Myocyte (in vitro differentiated cells): Measurements from ENCODE around the gene HIBADH. TPM values are rescaled to one million over a fixed set of nuclear protein-coding genes. Genes with fewer than 3 reads are reported as not detected.
"Not testable (repeated sequence)": the region's sequence is repeated elsewhere in the genome, so short reads cannot be mapped to it uniquely, and the experiment has no call there.

Source experiments
- DNase-seq: peaks from one replicate; pipeline ENCODE4 v3.0.0-alpha.2; 2012; ENCODE audit warnings: low read depth
- total RNA-seq: library from RNA; depleted of rRNA; stranded (reverse); fragments of >200 nt; gene quantifications from 2 replicates; pipeline ENCODE4 v1.2.3, GENCODE V29; 2014

Gene HIBADH
- total RNA-seq, 1 donor from 2014 or later = 90.2 TPM

- DNase-seq = no peak
Measured at GRCh38 chr7:27510541-27510940, 152.1 kb downstream of the HIBADH start.

GRCh38 chr7:27501879-27502278 lies 160.8 kb downstream of the HIBADH start:
- DNase-seq = not testable (repeated sequence)

- DNase-seq = no peak
Measured at GRCh38 chr7:27501001-27501400, 161.7 kb downstream of the HIBADH start.

GRCh38 chr7:27492224-27492623 lies 170.5 kb downstream of the HIBADH start:
- DNase-seq = no peak

GRCh38 chr7:27491534-27491933 lies 171.1 kb downstream of the HIBADH start:
- DNase-seq = no peak

- DNase-seq = no peak
Measured at GRCh38 chr7:27487509-27487908, 175.2 kb downstream of the HIBADH start.

GRCh38 chr7:27484451-27484850 lies 178.2 kb downstream of the HIBADH start:
- no peak for DNase-seq

- no peak for DNase-seq
Measured at GRCh38 chr7:27482219-27482618, 180.5 kb downstream of the HIBADH start.

GRCh38 chr7:27478556-27478955 lies 184.1 kb downstream of the HIBADH start:
- DNase-seq = no peak

GRCh38 chr7:27478084-27478483 lies 184.6 kb downstream of the HIBADH start:
- no peak for DNase-seq

GRCh38 chr7:27476493-27476892 lies 186.2 kb downstream of the HIBADH start:
- no peak for DNase-seq

Other genes starting within 250 kb of the HIBADH start
- 161 and 185 TPM in 2 replicates for gene TAX1BP1, start 77.3 kb upstream of the HIBADH start, total RNA-seq